HepG2 (cell line): ENCODE data around the gene CPHXL2. TPM values are rescaled to one million over a fixed set of nuclear protein-coding genes. Genes with fewer than 3 reads are reported as not detected.

Experiments used
- HNF4A ChIP-seq: sonication (generic); formaldehyde crosslinking; IDR thresholded peaks from 2 replicates; pipeline ENCODE4 v1.4.0; 2020; ENCODE audit warnings: missing genetic modification reagents
- NRL ChIP-seq: sonication (generic); formaldehyde crosslinking; IDR thresholded peaks from 2 replicates; pipeline ENCODE4 v1.5.0; 2020; ENCODE audit warnings: missing genetic modification reagents, mild to moderate bottlenecking, moderate library complexity, borderline replicate concordance
- POLR2A ChIP-seq, 2 experiments: IDR thresholded peaks; 2 replicates each; pipeline ENCODE4 v1.6.1; 2011; ENCODE audit warnings: low read depth in 2 of 2, low read length in 2 of 2, mild to moderate bottlenecking in 1 of 2, moderate library complexity in 1 of 2; ENCODE audit not compliant: insufficient read depth in 1 of 2
- RFX5 ChIP-seq: IDR thresholded peaks from 2 replicates; pipeline ENCODE4 v1.6.1; 2011; ENCODE audit warnings: low read depth, low read length, improper control_type of control experiment
- SSRP1 ChIP-seq: IDR thresholded peaks from 2 replicates; pipeline ENCODE4 v1.6.1; 2016; ENCODE audit warnings: control low read depth
- THYN1 ChIP-seq: sonication (generic); formaldehyde crosslinking; IDR thresholded peaks from 2 replicates; pipeline ENCODE4 v1.8.1; 2023; ENCODE audit warnings: low read depth, mild to moderate bottlenecking, moderate library complexity, missing genetic modification reagents, borderline replicate concordance
- ZNF136 ChIP-seq: sonication (generic); formaldehyde crosslinking; IDR thresholded peaks from 2 replicates; pipeline ENCODE4 v1.8.1; 2022; ENCODE audit warnings: low read depth, mild to moderate bottlenecking, moderate library complexity, missing genetic modification reagents
- ZNF251 ChIP-seq: sonication (generic); formaldehyde crosslinking; IDR thresholded peaks from 2 replicates; pipeline ENCODE4 v1.9.0; 2021; ENCODE audit warnings: mild to moderate bottlenecking, missing genetic modification reagents
- ZNF253 ChIP-seq: sonication (generic); formaldehyde crosslinking; IDR thresholded peaks from 2 replicates; pipeline ENCODE4 v1.8.0; 2022; ENCODE audit warnings: mild to moderate bottlenecking, missing genetic modification reagents, borderline replicate concordance
- ZNF3 ChIP-seq: IDR thresholded peaks from 2 replicates; pipeline ENCODE4 v1.7.0; 2017; ENCODE audit warnings: inconsistent platforms
- ZNF564 ChIP-seq: sonication (generic); formaldehyde crosslinking; IDR thresholded peaks from 2 replicates; pipeline ENCODE4 v1.8.1; 2023; ENCODE audit warnings: mild to moderate bottlenecking, missing genetic modification reagents
- ZNF703 ChIP-seq: sonication (generic); formaldehyde crosslinking; IDR thresholded peaks from 2 replicates; pipeline ENCODE4 v1.5.1; 2020; ENCODE audit warnings: missing genetic modification reagents, mild to moderate bottlenecking, moderate library complexity, borderline replicate concordance
- ZNF839 ChIP-seq: sonication (generic); formaldehyde crosslinking; IDR thresholded peaks from 2 replicates; pipeline ENCODE4 v1.4.0; 2020; ENCODE audit warnings: missing genetic modification reagents, mild to moderate bottlenecking, borderline replicate concordance
- ZNF878 ChIP-seq: sonication (generic); formaldehyde crosslinking; IDR thresholded peaks from 2 replicates; pipeline ENCODE4 v1.8.1; 2023; ENCODE audit warnings: mild to moderate bottlenecking, missing genetic modification reagents, moderate library complexity
- polyA plus RNA-seq, 8 experiments: library from polyadenylated mRNA; depleted of rRNA in 3 of 8; stranded (reverse) in 7 of 8; unstranded in 1 of 8; fragments of >200 nt; fragmentation: Illumina TruSeq in 4 of 8; extraction: Trizol in 4 of 8; gene quantifications; 2 replicates each; pipeline versions ENCODE4 v1.2.1 to v1.2.3, GENCODE V29; 2011 to 2016; ENCODE audit warnings: low read depth in 4 of 8, missing spikeins in 1 of 8, mixed read lengths in 1 of 8; ENCODE audit not compliant: insufficient read depth in 1 of 8
- total RNA-seq, 5 experiments: library from RNA; depleted of rRNA; stranded (reverse); fragments of >200 nt; fragmentation: Illumina TruSeq; extraction: Trizol; gene quantifications; 2 replicates each; pipeline ENCODE4 v1.2.3, GENCODE V29; 2016; ENCODE audit warnings: low read depth in 1 of 5
- TF ChIP-seq, protein P1 (sequence below): sonication (generic); formaldehyde crosslinking; IDR thresholded peaks from 2 replicates; pipeline ENCODE4 v1.4.0; 2020; ENCODE audit warnings: mild to moderate bottlenecking, missing genetic modification reagents
- TF ChIP-seq, protein P2 (sequence below): sonication (generic); formaldehyde crosslinking; IDR thresholded peaks from 2 replicates; pipeline ENCODE4 v1.4.0; 2020; ENCODE audit warnings: missing genetic modification reagents, mild to moderate bottlenecking, borderline replicate concordance
- TF ChIP-seq, protein P3 (sequence below): sonication (generic); IDR thresholded peaks from 2 replicates; pipeline ENCODE4 v1.6.1; 2016; ENCODE audit warnings: low read depth, borderline replicate concordance
- TF ChIP-seq, protein P4 (sequence below): IDR thresholded peaks from 2 replicates; pipeline ENCODE4 v1.6.1; 2018; ENCODE audit warnings: missing genetic modification reagents

The CPHXL2 gene
- total and polyA plus RNA-seq, 2 of the 13 experiments (the other 11 are each of a cell fraction or from before 2014, with no cell fraction given): not detected

DNA sequence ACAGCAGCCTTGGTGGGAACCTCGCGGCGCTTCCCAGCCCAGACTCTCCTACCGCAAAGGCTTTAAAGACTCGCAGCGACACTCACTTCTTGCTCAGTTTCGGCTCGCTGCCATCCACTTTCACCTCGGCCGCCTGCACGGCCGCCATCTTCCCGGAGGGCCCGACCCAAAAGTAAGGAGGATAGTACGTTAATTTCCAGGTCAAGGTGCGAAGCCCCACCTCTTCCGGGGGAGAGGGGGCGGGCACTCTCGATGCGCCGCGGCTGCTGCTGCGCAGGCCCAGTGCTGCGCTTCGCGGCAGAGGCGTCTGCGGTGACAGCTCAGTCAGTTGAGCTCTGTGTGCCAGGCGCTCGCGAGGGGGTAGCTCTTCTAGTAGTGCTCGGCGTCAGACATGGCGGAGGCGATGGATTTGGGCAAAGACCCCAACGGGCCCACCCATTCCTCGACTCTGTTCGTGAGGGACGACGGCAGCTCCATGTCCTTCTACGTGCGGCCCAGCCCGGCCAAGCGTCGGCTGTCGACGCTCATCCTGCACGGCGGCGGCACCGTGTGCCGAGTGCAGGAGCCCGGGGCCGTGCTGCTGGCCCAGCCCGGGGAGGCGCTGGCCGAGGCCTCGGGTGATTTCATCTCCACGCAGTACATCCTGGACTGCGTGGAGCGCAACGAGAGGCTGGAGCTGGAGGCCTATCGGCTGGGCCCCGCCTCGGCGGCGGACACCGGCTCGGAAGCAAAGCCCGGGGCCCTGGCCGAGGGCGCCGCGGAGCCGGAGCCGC is 29.1 kb downstream of the CPHXL2 start, which contains the start of the genes KARS1 and TERF2IP (continued):
- TF ChIP-seq, protein P1, sequence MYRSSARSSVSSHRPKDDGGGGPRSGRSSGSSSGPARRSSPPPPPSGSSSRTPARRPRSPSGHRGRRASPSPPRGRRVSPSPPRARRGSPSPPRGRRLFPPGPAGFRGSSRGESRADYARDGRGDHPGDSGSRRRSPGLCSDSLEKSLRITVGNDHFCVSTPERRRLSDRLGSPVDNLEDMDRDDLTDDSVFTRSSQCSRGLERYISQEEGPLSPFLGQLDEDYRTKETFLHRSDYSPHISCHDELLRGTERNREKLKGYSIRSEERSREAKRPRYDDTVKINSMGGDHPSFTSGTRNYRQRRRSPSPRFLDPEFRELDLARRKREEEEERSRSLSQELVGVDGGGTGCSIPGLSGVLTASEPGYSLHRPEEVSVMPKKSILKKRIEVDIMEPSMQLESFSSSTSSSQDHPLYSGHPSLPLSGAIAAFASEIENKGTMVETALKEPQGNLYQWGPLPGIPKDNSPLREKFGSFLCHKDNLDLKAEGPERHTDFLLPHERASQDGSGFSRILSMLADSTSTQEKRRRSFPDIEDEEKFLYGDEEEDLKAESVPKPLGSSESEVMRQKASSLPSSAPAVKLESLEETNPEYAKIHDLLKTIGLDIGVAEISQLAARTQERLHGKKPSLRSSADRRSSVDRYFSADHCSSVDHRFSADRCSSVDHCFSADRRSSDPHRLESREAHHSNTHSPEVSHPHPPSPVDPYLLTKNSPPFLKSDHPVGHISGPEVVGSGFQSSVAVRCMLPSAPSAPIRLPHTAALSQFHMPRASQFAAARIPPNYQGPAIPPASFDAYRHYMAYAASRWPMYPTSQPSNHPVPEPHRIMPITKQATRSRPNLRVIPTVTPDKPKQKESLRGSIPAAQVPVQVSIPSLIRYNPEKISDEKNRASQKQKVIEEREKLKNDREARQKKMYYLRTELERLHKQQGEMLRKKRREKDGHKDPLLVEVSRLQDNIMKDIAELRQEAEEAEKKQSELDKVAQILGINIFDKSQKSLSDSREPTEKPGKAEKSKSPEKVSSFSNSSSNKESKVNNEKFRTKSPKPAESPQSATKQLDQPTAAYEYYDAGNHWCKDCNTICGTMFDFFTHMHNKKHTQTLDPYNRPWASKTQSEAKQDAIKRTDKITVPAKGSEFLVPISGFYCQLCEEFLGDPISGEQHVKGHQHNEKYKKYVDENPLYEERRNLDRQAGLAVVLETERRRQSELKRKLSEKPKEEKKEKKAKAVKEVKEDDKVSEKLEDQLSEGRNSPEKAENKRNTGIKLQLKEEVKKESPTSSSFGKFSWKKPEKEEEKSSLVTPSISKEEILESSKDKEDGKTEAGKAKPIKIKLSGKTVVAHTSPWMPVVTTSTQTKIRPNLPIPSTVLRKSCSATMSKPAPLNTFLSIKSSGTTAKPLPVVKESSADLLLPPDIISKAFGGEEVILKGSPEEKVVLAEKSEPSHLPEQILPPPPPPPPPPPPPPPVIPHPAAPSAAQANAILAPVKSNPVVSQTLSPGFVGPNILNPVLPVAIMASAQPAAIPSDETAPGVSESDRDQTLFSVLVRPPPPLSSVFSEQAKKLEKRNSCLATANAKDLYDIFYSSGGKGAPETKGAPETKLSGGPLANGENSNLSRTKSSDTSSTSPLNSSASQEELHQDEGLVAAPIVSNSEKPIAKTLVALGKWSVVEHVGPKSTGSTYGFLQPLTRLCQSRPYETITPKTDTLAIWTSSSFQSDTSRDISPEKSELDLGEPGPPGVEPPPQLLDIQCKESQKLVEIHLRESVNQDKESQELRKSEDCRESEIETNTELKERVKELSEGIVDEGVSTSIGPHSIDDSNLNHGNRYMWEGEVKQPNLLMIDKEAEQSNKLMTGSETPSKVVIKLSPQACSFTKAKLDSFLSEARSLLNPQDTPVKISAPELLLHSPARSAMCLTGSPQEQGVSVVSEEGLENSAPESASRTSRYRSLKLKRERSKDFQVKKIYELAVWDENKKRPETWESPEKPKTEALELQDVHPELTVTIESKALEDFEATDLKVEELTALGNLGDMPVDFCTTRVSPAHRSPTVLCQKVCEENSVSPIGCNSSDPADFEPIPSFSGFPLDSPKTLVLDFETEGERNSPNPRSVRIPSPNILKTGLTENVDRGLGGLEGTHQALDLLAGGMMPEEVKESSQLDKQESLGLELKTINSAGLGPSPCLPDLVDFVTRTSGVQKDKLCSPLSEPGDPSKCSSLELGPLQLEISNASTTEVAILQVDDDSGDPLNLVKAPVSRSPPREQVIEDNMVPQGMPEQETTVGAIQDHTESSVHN: no peak
- TF ChIP-seq POLR2A (IDR thresholded peaks at IDR 0.05; ENCODE audit: insufficient read depth in 1 of 2, low read depth in 2 of 2, low read length in 2 of 2) (peak; percentile 97 to 98), ZNF136 (CRISPR knock-in tag) (peak; percentile 69; the same call in 1 of the 2 replicates), SSRP1 (CRISPR knock-in tag) (no peak), ZNF3 (CRISPR knock-in tag) (peak; percentile 44; the same call in 1 of the 2 replicates), ZNF251 (no peak; the same call in 1 of the 2 replicates), ZNF839 (peak; percentile 94; the same call in 1 of the 2 replicates), NRL (CRISPR knock-in tag) (peak; percentile 56; the same call in 1 of the 2 replicates), ZNF564 (0 out of 2 replicates have a peak, but pooled peaks have one; percentile 56), ZNF703 (CRISPR knock-in tag) (peak; percentile 68; the same call in 1 of the 2 replicates), ZNF253 (CRISPR knock-in tag) (0 out of 2 replicates have a peak, but pooled peaks have one; percentile 48), THYN1 (CRISPR knock-in tag) (no peak), ZNF878 (CRISPR knock-in tag) (peak; percentile 85; the same call in 1 of the 2 replicates), HNF4A (CRISPR knock-in tag) (no peak), RFX5 (no peak)
- TF ChIP-seq, protein P2, sequence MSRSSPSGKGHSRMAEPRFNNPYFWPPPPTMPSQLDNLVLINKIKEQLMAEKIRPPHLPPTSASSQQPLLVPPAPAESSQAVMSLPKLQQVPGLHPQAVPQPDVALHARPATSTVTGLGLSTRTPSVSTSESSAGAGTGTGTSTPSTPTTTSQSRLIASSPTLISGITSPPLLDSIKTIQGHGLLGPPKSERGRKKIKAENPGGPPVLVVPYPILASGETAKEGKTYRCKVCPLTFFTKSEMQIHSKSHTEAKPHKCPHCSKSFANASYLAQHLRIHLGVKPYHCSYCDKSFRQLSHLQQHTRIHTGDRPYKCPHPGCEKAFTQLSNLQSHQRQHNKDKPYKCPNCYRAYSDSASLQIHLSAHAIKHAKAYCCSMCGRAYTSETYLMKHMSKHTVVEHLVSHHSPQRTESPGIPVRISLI: no peak
- TF ChIP-seq, protein P3, sequence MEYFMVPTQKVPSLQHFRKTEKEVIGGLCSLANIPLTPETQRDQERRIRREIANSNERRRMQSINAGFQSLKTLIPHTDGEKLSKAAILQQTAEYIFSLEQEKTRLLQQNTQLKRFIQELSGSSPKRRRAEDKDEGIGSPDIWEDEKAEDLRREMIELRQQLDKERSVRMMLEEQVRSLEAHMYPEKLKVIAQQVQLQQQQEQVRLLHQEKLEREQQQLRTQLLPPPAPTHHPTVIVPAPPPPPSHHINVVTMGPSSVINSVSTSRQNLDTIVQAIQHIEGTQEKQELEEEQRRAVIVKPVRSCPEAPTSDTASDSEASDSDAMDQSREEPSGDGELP: peak; percentile 50; the same call in 1 of the 2 replicates
- TF ChIP-seq, protein P4, sequence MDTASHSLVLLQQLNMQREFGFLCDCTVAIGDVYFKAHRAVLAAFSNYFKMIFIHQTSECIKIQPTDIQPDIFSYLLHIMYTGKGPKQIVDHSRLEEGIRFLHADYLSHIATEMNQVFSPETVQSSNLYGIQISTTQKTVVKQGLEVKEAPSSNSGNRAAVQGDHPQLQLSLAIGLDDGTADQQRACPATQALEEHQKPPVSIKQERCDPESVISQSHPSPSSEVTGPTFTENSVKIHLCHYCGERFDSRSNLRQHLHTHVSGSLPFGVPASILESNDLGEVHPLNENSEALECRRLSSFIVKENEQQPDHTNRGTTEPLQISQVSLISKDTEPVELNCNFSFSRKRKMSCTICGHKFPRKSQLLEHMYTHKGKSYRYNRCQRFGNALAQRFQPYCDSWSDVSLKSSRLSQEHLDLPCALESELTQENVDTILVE (CRISPR knock-in tag): peak; percentile 87
